AG10803 (cell line): Measurements from ENCODE around the gene NALCN.

Experiments used
- DNase-seq: peaks from one replicate; pipeline ENCODE4 v3.0.0; 2010; ENCODE audit warnings: low read depth
- H3K4me3 ChIP-seq: 2 replicates; pipeline ENCODE4 v1.5.1; 2011; ENCODE audit warnings: mild to moderate bottlenecking, low read length, control low read depth
- CTCF ChIP-seq: conservative IDR thresholded peaks from 2 replicates; pipeline ENCODE4 v1.5.1; 2011; ENCODE audit warnings: mild to moderate bottlenecking, low read length, control low read depth, inconsistent platforms

NALCN gene

DNA sequence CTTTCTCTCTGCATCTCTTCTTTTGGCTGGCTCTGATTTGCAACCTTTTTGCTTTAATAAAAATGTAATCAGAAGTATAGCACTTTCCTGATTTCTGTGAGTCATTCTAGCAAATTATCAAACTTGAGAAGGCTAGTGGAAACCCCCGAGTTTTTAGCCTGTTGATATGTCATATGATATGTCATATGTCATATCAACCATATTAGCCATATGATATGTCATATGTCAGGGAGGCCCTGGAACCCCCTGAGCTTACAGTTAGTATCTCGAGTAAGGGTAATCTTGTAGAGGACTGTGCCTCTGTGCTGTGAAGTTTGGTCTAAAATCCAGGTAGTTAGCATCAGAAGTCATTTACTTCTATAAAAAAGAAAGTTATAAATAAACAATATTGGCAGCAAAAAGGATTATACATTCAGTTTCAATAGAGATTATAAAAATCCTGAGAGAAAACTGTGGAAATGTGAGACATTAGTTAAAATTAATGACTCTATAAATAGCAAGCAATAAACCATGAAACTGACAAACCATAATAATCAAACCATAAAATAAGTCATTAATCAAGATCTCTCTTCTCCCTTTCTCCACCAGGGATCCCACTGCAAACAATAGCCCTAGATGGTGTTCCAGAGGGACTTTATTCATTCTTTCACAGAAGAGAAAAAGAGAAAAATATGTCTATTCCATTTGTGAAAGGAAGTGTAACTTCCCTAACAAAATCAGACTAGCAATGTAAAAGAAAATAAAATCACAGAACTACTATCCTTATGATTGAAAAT lies 167.4 kb downstream of the NALCN start:
- TF ChIP-seq CTCF = no peak
- no peak for DNase-seq
- H3K4me3 ChIP-seq = no peak overlapping the region

DNA sequence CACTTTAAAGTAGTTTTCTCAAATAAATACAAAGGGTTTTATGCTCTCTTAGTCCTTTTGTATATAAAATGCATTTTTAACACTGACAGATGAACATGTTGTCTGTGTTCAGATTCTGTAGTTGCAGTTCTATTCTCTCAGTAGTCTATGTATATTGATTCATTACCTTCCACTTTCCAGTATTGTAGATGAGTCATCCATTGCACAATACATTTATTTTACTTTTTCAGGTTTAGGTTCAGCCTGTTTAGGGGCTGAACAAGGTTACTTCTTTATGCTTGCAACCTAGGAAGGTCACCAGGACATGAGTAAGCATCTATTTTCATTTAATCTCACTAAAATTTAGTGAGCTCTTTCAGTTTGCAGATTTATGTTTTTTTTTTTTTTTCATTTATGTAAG lies 173.6 kb downstream of the NALCN start:
- DNase-seq = no peak
- no peak overlapping the region for H3K4me3 ChIP-seq
- no peak for TF ChIP-seq CTCF

DNA sequence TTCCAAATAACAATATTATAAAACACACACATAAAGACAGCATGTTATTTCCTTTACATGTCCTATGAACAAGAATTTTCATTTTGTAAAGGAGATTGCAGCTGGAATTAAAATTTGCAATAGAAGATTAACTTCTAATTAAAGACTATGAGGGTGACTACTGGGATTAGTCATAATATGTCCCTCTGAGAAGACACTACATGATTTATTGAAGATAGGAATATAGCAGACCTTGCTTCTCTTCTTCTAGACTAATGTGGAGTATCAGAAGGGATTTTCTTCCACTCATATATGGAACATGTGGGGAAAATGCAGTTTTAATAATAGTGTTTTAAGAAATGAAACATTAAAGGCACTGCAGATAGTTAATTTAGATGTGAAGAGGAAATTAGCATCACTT lies 177.8 kb downstream of the NALCN start:
- no peak overlapping the region for H3K4me3 ChIP-seq
- TF ChIP-seq CTCF = no peak
- DNase-seq = no peak

DNA sequence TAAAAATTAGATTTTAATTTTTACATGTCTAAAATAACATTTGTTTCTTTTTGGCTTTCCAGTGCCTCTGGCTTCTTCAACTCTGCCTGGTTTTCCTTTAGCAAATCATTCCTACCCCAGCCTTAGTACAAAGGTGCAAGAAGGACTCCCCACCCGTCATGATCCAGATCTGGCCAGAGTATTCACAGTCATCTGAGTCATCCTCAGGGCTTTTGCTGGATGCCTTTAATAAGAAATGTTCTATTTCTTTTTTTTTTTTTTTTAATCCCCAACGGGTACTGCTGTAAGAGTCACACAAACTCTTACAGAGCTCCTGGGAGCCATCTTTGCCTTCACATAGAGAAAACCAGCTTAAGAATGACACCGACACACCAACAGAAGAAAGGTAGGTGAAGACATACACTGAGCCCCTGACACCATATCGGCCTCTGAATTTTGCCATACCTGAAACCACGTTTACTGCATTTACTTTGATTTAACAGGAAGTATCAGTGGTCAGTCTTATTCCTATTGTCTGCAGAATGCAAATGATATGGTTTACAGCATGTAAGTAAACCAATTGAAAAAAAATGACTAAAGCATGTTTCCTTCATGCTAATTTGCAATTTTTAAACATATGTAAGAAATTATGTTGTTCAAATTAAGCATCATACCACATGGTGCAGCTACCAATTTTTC lies 184.4 kb downstream of the NALCN start:
- H3K4me3 ChIP-seq = no peak overlapping the region
- TF ChIP-seq CTCF = no peak
- DNase-seq = peak; percentile 17

- no peak overlapping the region for H3K4me3 ChIP-seq
- no peak for DNase-seq
- TF ChIP-seq CTCF = no peak
These were observed 185.9 kb downstream of the NALCN start for GRCh38 chr13:101230271-101230890.

- TF ChIP-seq CTCF = no peak
- no peak for DNase-seq
- no peak overlapping the region for H3K4me3 ChIP-seq
These were observed 196.6 kb downstream of the NALCN start for GRCh38 chr13:101219609-101220265.
